SIG-M5 (cell line): ENCODE data around the gene OR1L8.
"Not testable (repeated sequence)": the region's sequence is repeated elsewhere in the genome, so short reads cannot be mapped to it uniquely, and the experiment has no call there.

Experiments
- DNase-seq: peaks from one replicate; lab custom pipeline; 2025; lab: John Stamatoyannopoulos, UW

OR1L8 gene, protein sequence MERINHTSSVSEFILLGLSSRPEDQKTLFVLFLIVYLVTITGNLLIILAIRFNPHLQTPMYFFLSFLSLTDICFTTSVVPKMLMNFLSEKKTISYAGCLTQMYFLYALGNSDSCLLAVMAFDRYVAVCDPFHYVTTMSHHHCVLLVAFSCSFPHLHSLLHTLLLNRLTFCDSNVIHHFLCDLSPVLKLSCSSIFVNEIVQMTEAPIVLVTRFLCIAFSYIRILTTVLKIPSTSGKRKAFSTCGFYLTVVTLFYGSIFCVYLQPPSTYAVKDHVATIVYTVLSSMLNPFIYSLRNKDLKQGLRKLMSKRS

DNA sequence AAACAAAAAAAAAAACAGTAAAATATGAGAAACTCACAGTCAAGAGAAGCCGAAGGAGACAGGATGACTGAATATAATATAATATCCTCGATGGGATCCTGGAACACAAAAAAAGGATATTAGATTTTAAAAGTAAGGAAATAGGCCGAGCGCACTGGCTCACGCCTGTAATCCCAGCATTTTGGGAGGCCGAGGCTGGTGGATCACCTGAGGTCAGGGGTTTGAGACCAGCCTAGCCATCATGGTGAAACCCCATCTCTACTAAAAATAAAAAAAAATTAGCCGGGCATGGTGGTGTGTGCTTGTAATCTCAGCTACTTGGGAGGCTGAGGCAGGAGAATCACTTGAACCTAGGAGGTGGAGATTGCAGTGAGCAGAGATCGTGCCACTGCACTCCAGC, at the start of gene OR1L8:
TSS of gene OR1L8 (minus strand) at position 101 of the 400 bp plus-strand sequence. CDS start 14,907 bp downstream, outside the sequence.
- not testable (repeated sequence) for DNase-seq

DNA sequence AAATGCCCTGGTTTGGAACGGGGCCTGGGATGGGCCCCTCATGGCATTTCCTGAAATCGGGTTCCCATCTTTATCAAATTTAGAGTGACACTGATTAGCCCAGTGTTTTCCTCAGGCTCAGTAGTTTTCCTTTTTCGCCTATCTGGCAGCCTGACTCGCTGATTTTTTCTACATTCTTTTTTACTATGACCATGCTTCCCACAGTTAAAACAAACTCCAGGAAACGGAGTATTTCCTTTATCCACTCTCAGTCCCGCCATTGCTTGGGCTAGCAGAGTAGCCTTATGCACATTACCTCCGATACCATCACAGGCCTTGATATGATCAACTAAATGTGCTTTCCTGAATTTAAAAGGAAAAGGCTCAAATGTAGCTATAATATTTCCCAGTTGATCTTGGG, 36.8 kb upstream of the OR1L8 start:
- no peak for DNase-seq

DNA sequence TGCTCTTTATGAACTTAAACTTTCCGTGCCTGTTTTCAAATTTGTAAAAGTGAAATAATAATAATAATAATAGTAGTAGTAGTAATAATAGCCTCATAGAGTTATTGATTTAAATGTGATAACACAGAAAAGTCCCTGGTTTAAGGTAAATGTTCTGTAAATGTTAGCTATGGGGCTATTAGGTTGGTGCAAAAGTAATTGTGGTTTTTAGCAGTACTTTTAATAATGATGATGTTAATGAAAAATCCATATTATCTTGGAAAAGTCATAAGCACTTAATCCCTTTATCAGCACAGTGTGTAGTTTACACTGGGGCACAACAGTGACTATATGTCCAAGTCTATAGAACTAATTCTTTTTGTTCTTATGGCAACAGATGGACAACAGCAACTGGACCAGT, 31.2 kb upstream of the OR1L8 start, which contains the start of gene OR1Q1:
TSS of gene OR1Q1 (plus strand) at position 377 of the 400 bp plus-strand sequence. CDS start at position 377, 0 bp downstream.
- DNase-seq: no peak

DNA sequence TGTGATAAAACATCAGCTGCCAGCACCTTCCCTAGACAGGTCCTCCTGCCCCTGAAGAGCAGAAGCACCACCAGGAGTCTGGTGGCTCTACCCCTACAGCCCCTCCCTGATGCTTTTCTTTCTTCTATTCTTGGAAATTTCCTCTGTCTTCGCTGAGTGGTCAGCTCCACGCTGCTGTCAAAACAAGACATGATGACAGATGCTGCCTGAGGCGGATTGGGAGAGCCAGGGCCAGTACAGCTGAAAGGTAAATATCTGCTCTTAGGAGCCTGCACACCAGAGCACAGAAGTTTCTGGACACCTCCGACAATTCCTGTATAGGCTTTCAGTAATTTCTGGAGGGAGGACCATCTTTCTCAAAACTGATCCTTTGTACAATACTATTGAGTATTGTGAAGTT, 26.6 kb upstream of the OR1L8 start:
- no peak for DNase-seq

DNA sequence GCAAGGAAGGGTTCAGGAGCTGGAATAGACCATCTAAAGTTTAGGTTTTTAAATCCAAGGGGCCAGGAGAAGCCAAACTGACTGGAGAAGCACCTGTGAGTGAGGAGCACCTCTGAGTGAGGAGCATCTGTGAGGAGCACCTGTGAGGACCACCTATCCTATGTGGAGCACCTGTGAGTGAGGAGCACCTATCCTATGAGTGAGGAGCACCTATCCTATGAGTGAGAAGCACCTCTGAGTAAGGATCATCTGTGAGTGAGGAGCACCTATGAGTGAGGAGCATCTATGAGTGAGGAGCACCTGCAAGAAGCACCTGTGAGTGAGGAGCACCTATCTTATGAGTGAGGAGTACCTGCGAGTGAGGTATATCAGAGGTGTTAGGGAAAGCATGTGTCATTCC, 23.4 kb upstream of the OR1L8 start:
- DNase-seq: no peak

DNA sequence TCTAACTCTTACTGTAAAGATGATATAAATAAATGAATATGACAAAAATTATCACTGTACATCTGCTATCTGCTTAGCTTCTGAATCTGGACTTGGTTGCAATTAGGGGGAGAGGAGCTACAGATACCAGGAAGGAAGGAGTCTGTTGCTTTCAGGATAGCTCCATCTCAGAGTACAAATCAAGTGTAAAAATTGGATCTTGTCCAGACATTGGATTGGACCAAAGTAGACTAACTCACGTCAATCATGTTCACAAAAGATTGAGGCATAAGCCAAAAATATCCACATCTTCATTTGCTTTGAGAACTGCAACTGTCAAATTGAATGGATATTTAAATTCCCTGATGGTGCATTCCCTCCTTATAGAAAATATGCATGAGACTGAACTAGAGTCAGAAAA, 22.5 kb upstream of the OR1L8 start:
- DNase-seq: no peak

DNA sequence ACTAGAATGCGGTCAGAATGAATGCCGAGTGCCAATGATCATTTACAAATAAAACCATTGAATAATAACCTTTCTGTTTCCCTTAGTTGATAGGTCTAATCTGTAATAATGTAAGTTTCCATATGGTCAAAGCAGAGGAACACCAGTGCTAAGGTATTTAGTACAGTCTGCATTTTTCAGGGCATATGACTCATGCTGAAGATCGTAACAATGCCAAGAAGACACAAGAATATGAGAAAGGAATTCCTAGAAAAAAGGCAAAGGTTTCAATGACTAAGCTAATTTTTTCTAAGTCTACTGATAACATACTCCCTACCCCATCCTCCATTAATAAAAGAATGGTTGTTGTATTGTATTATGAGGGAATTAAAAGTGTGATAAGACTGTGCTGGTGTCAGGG, 2.8 kb downstream of the OR1L8 start:
- DNase-seq: no peak

DNA sequence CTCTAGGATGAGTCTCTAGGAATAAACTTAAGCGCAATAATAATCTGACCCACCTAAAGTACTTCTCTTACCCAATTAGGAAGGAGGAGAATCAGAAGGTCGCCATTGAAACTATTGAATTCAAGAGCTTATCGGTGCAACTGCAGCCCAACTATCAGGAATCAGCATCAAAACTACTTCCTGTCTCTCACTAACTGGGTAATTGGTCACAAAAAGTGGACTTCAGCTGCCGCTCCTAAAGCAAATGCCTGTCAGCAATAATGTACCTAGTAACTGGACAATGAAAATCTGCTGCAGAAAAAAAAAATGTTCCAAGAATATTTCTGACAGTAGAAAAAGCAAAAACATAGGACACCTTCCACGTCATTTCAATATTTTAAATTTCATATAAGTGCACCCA, 3.3 kb downstream of the OR1L8 start:
- no peak for DNase-seq

DNA sequence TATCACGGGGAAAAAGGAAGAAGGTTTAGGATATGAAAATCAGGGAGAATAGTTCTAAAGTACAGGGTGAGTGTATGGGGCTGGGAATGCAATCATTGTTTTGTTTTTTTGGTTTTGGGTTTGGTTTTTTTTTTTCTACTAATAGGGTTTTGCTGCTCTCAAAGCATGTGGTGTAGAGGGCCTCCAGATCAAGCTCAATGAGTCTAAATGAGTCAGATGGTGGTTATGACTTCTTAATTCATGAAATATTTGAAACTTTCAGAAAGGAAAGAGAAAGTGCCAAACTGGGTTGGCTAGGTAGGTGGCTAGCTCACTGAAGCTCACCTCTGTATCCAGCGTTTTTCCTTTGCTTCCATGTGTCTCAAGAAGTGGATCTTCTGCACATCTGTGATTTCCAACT, 10.7 kb downstream of the OR1L8 start:
- no peak for DNase-seq

DNA sequence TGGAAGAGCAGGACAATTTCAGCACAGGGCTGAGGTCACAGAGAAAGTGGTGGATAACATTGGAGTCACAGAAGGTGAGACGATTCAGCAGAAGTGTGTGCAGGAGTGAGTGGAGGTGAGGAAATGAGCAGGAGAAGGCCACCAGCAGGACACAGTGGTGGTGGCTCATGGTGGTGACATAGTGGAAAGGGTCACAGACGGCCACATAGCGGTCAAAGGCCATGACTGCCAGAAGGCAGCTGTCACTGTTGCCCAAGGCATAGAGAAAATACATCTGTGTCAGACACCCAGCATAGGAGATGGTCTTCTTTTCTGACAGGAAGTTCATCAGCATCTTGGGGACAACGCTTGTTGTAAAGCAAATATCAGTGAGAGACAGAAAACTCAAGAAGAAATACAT, 15.3 kb downstream of the OR1L8 start:
- DNase-seq: no peak

DNA sequence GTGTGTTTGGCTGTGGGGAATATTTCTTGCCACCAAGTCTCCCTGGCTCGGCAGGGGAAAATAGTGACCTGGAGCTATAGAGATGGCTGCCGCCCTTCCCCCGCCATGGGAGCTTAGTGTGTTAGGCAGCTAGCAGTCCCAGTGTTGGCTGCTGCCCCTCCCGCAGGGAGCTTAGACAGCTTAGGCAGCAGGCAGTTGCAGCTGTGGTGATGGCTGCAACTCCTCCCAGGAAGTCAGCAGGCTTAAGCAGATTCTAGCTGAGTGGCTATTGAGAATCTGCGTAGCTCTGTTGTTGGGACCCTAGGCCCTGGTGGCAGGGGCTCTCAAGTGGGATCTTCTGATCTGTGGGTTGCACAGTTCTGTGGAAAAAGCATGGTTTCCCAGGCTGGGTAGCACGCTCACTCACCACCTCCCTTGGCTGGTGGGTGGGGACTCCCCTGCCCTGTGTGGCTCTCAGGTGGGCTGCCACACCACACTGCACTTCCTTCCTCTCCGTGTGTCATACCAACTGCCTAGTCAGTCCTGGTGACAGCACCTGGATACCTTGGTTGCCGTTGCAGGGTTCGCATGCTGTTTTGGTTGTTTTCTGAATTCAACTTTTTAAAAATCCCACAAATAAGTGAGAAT, 20.9 kb downstream of the OR1L8 start:
- no peak for DNase-seq

DNA sequence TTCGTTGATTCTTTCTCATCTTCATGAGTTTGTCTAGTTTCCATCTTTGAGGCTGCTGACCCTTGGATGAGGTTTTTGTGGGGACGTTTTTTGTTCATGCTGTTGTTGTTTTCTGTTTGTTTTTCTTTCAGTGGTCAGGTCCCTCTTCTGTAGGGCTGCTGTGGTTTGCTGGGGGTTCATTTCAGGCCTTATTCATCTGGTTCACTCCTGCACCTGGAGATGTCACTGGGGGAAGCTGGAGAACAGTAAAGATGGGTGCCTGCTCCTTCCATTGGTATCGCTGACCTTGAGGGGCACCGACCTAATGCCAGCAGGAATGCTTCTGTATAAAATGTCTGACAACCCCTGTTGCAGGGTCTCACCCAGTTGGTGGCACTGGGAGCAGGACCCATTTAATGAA, 21.7 kb downstream of the OR1L8 start:
- no peak for DNase-seq

DNA sequence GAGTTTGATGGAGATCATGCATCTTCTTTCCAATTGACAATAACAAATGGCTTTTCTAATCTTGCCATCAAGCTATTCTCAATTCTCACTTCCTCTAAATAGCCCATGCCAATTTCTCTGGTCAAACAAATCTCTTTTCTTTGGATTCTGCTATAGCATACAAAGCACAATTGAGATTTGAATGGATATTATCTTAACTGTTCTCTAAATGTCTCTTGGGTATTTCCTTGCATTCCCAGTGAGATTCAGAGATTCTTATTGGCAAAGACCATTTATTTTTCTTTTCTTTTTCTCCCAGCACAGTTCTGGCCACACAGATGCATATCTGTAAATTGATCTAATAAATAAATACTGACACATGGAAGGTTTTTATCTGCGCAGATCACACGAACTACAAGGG, 30.4 kb downstream of the OR1L8 start, which contains the start of gene OR1N2:
TSS of gene OR1N2 (plus strand) at position 301 of the 400 bp plus-strand sequence. CDS start 100 bp downstream, outside the sequence.
- DNase-seq: no peak

DNA sequence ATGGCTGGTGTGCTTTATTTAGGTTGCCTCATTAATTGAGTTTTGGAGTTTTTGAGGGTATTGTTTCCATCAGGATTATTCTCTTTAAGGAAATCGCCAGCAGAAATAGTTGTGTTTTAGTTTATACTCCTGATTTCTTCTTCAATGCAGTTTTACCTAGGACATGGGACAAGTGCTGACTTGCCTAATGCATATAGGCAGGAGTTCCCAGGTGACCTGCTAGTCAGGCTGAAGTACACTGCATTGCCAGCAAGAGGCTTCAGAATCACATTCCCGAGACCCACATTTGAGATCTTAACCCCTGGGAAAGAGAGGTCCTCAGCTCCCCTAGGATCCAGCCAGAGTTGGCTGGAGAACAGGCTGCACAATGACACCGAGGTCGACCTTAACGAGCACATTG, 31.8 kb downstream of the OR1L8 start:
- DNase-seq: no peak

DNA sequence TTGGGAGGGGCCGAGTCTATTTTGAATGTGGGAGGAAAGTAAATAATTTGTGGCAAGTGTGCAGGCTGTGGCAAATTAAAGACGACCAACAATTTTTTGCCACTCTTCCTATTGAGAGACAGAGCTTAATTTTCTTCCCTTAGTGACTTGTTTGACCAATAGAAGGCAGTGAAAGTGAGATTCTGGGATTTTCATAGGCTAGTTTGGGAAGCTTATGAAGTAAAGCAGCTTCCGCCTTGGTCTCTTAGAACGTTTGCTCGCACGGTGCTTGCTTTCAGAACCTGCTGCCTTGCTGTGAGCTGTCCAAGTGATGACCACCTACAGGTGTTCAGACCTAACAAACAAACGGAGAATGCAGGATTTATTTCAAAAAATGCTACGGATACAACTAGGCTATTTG, 37.0 kb downstream of the OR1L8 start:
- no peak for DNase-seq

DNA sequence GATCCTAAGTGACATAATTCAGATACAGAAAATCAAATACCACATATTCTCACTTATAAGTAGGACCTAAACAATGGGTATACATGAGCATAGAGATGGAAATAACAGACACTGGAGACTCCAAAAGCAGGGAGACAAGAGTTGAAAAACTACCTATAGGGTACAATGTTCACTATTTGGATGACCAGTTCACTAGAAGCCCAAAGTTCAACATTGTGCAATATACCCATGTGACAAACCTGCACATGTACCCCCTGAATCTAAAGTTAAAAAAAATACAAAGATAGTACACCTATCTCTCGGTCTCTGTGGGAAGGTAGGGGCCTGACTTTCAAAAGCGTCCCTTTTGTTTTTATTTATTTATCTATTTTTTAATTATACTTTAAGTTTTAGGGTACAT, 44.4 kb downstream of the OR1L8 start:
- DNase-seq: no peak

DNA sequence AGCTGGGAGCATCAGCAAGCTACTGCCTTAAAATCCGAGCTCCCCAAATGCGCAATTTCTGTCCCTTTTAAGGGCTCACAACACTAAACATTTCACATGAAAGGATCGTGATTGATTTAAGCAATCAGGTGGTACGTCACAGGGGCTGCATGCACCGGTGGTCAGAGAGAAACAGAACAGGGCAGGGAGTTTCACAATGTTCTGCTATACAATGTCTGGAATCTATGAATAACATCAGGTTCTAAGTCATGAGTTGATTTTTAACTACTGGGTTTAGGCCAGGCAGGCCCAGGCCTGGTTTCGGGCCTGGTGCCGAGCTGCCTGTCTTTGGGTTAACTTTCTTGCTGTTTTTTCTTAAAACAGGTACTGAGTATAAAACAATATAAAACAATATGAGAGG, 46.1 kb downstream of the OR1L8 start:
- not testable (repeated sequence) for DNase-seq

DNA sequence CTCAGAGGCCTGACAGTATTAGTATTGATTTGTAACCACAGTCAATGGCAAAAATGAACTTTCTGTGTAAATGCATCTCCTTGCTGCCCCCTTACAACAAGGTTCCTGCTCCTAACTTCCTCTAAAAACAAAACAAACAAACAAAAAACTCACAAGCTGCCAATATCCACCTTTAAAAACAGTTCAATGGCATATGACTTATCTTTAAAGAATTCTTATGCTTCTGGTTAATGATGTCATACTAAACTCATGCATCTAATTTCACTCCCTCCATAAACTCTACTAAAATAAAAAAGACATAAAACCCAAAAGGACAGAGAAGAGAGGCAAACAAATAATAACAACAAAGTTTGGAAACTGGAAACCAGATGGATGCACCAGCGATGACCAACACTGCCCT, 47.0 kb downstream of the OR1L8 start:
- no peak for DNase-seq

DNA sequence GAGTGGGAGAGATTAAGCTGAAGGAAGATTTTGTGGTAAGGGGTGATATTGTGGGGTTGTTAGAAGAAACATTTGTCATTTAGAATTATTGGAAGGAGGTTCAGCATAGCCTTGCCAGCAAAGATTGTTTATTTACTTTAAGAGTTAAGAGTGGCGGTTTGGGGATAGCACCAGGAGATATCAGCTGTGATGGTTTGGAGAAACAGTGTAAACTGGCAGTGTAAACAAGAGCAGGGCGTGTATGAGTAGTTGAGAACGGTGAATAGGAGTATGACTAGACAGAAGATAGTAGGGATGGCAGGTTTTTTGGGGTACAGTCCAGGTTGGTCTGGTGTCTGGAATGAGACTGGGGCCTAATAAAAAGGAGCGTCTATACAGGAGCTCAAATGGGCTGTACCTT, 52.0 kb downstream of the OR1L8 start:
- not testable (repeated sequence) for DNase-seq

DNA sequence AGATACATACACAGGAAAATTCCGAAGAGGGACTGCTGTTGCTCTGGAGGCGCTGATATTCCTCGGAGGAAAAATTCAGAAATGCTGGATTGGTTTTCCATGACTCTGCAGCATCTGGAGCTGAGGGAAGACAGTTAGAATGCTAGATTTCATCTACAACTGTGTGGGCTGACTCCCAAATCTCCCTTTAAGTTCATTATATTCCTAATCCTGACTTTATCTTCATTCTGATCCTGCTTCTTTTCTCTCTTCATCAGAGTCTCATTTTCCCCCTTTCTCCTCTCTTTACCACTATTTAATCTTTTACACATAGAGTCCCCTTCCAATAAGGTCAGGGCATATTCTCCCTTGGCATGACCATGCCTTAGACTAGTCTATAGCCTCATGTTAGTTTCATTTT, 56.0 kb downstream of the OR1L8 start, which contains the start of gene OR1N1:
TSS of gene OR1N1 (minus strand) at position 101 of the 400 bp plus-strand sequence. CDS start at position 101, 0 bp downstream.
- no peak for DNase-seq

DNA sequence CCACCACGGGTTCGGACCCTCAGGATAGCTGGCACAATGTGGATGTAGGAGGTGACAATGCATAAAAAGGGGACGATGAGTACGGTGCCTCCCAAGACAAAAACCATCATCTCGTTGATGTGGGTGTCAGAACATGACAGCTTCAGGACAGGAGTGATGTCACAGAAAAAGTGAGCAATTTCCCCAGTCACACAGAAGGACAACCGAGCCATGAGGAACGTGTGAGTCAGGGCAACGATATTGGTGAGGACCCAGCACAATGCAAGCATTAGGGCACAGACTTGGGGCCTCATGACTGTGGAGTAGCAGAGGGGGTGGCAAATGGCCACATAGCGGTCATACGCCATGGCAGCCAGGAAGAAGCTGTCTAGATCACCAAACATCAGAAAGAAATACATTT, 56.6 kb downstream of the OR1L8 start:
- DNase-seq: no peak

DNA sequence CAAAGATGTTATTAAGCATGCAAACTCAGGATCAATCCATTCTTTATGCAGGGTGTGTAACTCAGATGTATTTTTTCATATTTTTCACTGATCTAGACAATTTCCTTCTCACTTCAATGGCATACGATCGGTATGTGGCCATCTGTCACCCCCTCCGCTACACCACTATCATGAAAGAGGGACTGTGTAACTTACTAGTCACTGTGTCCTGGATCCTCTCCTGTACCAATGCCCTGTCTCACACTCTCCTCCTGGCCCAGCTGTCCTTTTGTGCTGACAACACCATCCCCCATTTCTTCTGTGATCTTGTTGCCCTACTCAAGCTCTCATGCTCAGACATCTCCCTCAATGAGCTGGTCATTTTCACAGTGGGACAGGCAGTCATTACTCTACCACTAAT, 63.8 kb downstream of the OR1L8 start:
- DNase-seq: no peak

DNA sequence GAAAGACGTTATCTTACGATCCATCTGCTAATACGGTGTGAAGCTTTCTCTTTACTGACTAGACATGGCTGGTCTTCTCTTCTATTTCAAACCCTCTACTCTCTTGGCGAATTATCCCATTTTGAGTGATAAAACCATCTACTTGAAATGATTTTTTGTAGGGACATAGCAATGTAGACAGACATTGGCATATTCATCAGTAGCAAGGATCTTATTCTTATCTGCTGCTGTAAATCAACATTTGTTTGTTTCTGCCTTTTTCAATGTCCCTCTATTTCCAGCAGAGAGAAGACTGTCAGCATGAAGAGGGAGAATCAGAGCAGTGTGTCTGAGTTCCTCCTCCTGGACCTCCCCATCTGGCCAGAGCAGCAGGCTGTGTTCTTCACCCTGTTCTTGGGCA, 64.3 kb downstream of the OR1L8 start, which contains the start of gene OR1J4:
TSS of gene OR1J4 (plus strand) at position 301 of the 400 bp plus-strand sequence. CDS start at position 301, 0 bp downstream.
- no peak for DNase-seq
